GM12892 (cell line): ENCODE data around the gene WNK4.

Experiments
- POLR2A ChIP-seq: IDR thresholded peaks from 2 replicates; pipeline ENCODE4 v1.6.1; 2011; ENCODE audit warnings: low read depth, low read length, control low read depth
- POLR2AphosphoS5 ChIP-seq: IDR thresholded peaks from 2 replicates; pipeline ENCODE4 v1.6.1; 2011; ENCODE audit warnings: low read depth, low read length, control low read depth

DNA sequence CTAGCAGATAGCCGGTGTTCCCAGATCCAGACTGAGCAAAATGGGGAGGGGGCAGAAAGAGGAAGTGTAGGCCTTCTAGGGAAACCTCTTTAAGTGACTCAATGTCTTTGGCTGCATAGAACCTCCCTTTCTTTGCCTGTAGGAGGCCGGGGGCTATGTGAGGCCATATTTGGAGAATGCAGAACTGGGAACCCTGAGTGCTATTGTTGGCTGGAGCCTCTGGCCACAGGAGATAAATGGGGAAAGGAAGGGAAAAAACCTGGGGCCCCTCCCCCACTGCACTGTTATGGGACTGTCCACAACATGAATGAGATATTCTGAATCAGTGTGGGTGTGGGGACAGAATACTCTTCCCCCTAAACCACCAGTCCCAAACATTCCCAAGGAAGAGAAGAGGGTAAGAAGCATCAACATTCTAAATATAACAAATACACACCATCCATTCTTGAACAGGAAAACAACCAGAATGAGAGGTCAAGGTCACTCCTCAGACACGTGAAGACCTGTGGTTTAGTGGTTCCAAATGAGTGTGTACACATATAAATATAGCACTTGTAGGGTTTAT is 4.8 kb upstream of the WNK4 start:
- TF ChIP-seq POLR2A (no peak), POLR2AphosphoS5 (no peak)
